Body of pancreas (tissue), 4 donors: ENCODE data around the gene SOX6. TPM values are rescaled to one million over a fixed set of nuclear protein-coding genes. Genes with fewer than 3 reads are reported as not detected.

ENCODE experiments used
- ATAC-seq: fragments of 150-250 bp; one replicate; pipeline ENCODE4 v1.9.1; 2016
- DNase-seq, 4 donors: peaks; one replicate each; pipeline ENCODE4 v3.0.0-alpha.2; 2019
- H3K27ac ChIP-seq, 4 donors: fragments of 200-600 bp; sonication (generic); 1 replicate in 3 of 4; 2 replicates in 1 of 4; pipeline versions ENCODE4 v1.5.1 to v1.6.1; 2016 to 2019; ENCODE audit warnings: mild to moderate bottlenecking in 1 of 4, mixed read lengths in 1 of 4, moderate library complexity in 1 of 4
- H3K27me3 ChIP-seq, 2 donors: fragments of 200-600 bp; sonication (generic); one replicate each; pipeline ENCODE4 v1.6.0; 2016; ENCODE audit warnings: mild to moderate bottlenecking in 1 of 2
- H3K36me3 ChIP-seq, 2 donors: fragments of 200-600 bp; sonication (generic); replicated peaks in 1 of 2; 2 replicates each; pipeline ENCODE4 v1.5.1; 2016; ENCODE audit warnings: low read depth in 2 of 2; ENCODE audit not compliant: insufficient read depth in 1 of 2
- H3K4me1 ChIP-seq: fragments of 200-600 bp; sonication (generic); one replicate; pipeline ENCODE4 v1.6.0; 2016
- H3K4me3 ChIP-seq, 2 donors: fragments of 200-600 bp; sonication (generic); 1 replicate in 1 of 2; 2 replicates in 1 of 2; pipeline ENCODE4 v1.5.1; 2016 to 2019
- H3K9me3 ChIP-seq, 3 donors: fragments of 200-600 bp; sonication (generic); 1 replicate in 2 of 3; 2 replicates in 1 of 3; pipeline ENCODE4 v1.5.1; 2016
- CTCF ChIP-seq, 7 experiments: fragments of 450-650 bp in 4 of 7; fragments of 200-600 bp in 3 of 7; sonication (generic) in 3 of 7; IDR thresholded peaks; one replicate each; pipeline ENCODE4 v1.5.1; 2016 to 2019; ENCODE audit warnings: antibody characterized with exemption in 7 of 7
- POLR2A ChIP-seq, 3 donors: fragments of 450-650 bp; IDR thresholded peaks; one replicate each; pipeline ENCODE4 v1.6.1; 2016; ENCODE audit warnings: antibody characterized with exemption in 3 of 3, mild to moderate bottlenecking in 2 of 3
- WGBS, 2 donors: methylation state at CpG; one replicate each; pipeline ENCODE4 v1.1.5; 2017; 5-methylcytosine and 5-hydroxymethylcytosine counted together
- intact Hi-C: fragments of 100-400 bp; cut with DNase I; formaldehyde crosslinking; loops from one replicate; pipeline ENCODE4 v1.15.1; 2023
- total RNA-seq, 2 donors: library from RNA; depleted of rRNA; stranded (reverse); fragments of >200 nt; gene quantifications; one replicate each; pipeline ENCODE4 v1.1.0, GENCODE V29; 2016

The SOX6 gene
- total RNA-seq, 2 donors from 2014 or later: 21.4 to 23.6 TPM

- Histone ChIP-seq H3K4me1 (no peaks in the 10 kb centered on the region), H3K27ac (no peak overlapping the region), H3K36me3 (no peaks in the 10 kb centered on the region), H3K9me3 (no peaks in the 10 kb centered on the region), H3K4me3 (no peak overlapping the region), H3K27me3 (no peaks in the 10 kb centered on the region)
- intact Hi-C loops: no loop called here
- DNase-seq: no peak
- 79 to 85% methylated on average over 2 of the region's 2 CpGs for WGBS, 2 donors
- no peak for TF ChIP-seq POLR2A (IDR thresholded peaks at IDR 0.05)
- TF ChIP-seq CTCF (IDR thresholded peaks at IDR 0.05): no peak
- no peak for ATAC-seq
Measured at GRCh38 chr11:16321148-16321547, 35.2 kb downstream of the SOX6 start.

GRCh38 chr11:16318320-16318719, 38.0 kb downstream of the SOX6 start:
- DNase-seq: no peak
- Histone ChIP-seq H3K36me3 (no peaks in the 10 kb centered on the region), H3K4me3 (no peak overlapping the region), H3K9me3 (no peaks in the 10 kb centered on the region), H3K4me1 (no peaks in the 10 kb centered on the region), H3K27ac (no peak overlapping the region), H3K27me3 (no peaks in the 10 kb centered on the region)
- no peak for ATAC-seq
- TF ChIP-seq CTCF (IDR thresholded peaks at IDR 0.05): no peak
- no peak for TF ChIP-seq POLR2A (IDR thresholded peaks at IDR 0.05)
- 92% methylated on average over 9 of the region's 9 CpGs for WGBS, 2 donors
- intact Hi-C loops: no loop called here

- H3K27ac ChIP-seq: no peak overlapping the region
- H3K9me3 ChIP-seq: no peaks in the 10 kb centered on the region
- 74 to 79% methylated on average over 1 of the region's 1 CpG for WGBS, 2 donors
- H3K4me1 ChIP-seq: no peaks in the 10 kb centered on the region
- H3K27me3 ChIP-seq: no peaks in the 10 kb centered on the region
- TF ChIP-seq CTCF (IDR thresholded peaks at IDR 0.05) (no peak), POLR2A (IDR thresholded peaks at IDR 0.05) (no peak)
- intact Hi-C loops: no loop called here
- no peaks in the 10 kb centered on the region for H3K36me3 ChIP-seq
- ATAC-seq (no peak), DNase-seq (no peak)
- H3K4me3 ChIP-seq: no peak overlapping the region
Measured at GRCh38 chr11:16317712-16318111, 38.6 kb downstream of the SOX6 start.

GRCh38 chr11:16313846-16314245, 42.5 kb downstream of the SOX6 start:
- no peak for TF ChIP-seq POLR2A (IDR thresholded peaks at IDR 0.05)
- TF ChIP-seq CTCF (IDR thresholded peaks at IDR 0.05): no peak
- no peak overlapping the region for H3K27ac ChIP-seq
- H3K4me1 ChIP-seq: no peaks in the 10 kb centered on the region
- ATAC-seq (no peak), DNase-seq (no peak)
- no peak overlapping the region for H3K4me3 ChIP-seq
- intact Hi-C loops: no loop called here
- 60 to 82% methylated on average over 1 of the region's 1 CpG for WGBS, 2 donors
- H3K27me3 ChIP-seq: no peaks in the 10 kb centered on the region
- no peaks in the 10 kb centered on the region for H3K9me3 ChIP-seq
- H3K36me3 ChIP-seq: no peaks in the 10 kb centered on the region

GRCh38 chr11:16312233-16312765, 44.0 kb downstream of the SOX6 start:
- no peak overlapping the region for H3K27ac ChIP-seq
- no peak for DNase-seq
- TF ChIP-seq POLR2A (IDR thresholded peaks at IDR 0.05) (no peak), CTCF (IDR thresholded peaks at IDR 0.05) (no peak)
- no peaks in the 10 kb centered on the region for H3K9me3 ChIP-seq
- no peaks in the 10 kb centered on the region for H3K36me3 ChIP-seq
- 85 to 94% methylated on average over 3 of the region's 3 CpGs for WGBS, 2 donors
- no peaks in the 10 kb centered on the region for H3K27me3 ChIP-seq
- H3K4me1 ChIP-seq: no peaks in the 10 kb centered on the region
- no peak for ATAC-seq
- intact Hi-C loops: no loop called here
- H3K4me3 ChIP-seq: no peak overlapping the region
